Keratinocyte (primary cell): ENCODE measurements around the gene MUC6. TPM values are rescaled to one million over a fixed set of nuclear protein-coding genes. Genes with fewer than 3 reads are reported as not detected.

Experiments used
- DNase-seq: peaks from one replicate; pipeline ENCODE4 v3.0.0-alpha.2; 2011; ENCODE audit warnings: low read depth, missing footprints, low spot score
- FAIRE-seq: peaks from 2 replicates; lab custom pipeline; 2011; peaks lifted over from hg19 to GRCh38; lab: Jason Lieb, UNC
- H2AFZ ChIP-seq: 2 replicates; pipeline ENCODE4 v1.6.0; 2012; ENCODE audit warnings: low read length, control low read depth, inconsistent platforms; ENCODE audit not compliant: control insufficient read depth
- H3K27ac ChIP-seq: 2 replicates; pipeline ENCODE4 v1.5.1; 2011; ENCODE audit warnings: low read length; ENCODE audit not compliant: control insufficient read depth, insufficient read depth
- H3K27me3 ChIP-seq: 3 replicates; pipeline ENCODE4 v1.6.0; 2011; ENCODE audit warnings: low read length; ENCODE audit not compliant: control insufficient read depth, insufficient read depth; ENCODE audit errors: extremely low read depth
- H3K36me3 ChIP-seq, 2 experiments: 2 replicates in 1 of 2; 3 replicates in 1 of 2; pipeline ENCODE4 v1.5.1; 2011; ENCODE audit warnings: low read length in 2 of 2, mild to moderate bottlenecking in 1 of 2; ENCODE audit not compliant: control insufficient read depth in 2 of 2, insufficient read depth in 2 of 2; ENCODE audit errors: extremely low read depth in 1 of 2
- H3K4me1 ChIP-seq: 3 replicates; pipeline ENCODE4 v1.5.1; 2011; ENCODE audit warnings: low read length; ENCODE audit not compliant: control insufficient read depth, insufficient read depth; ENCODE audit errors: extremely low read depth
- H3K4me2 ChIP-seq: 3 replicates; pipeline ENCODE4 v1.6.0; 2011; ENCODE audit warnings: low read depth, low read length; ENCODE audit not compliant: control insufficient read depth, insufficient read depth; ENCODE audit errors: extremely low read depth
- H3K4me3 ChIP-seq, 3 experiments: fragments of 200-600 bp in 1 of 3; sonication (generic) in 1 of 3; 2 replicates in 2 of 3; 3 replicates in 1 of 3; pipeline ENCODE4 v1.5.1; 2011 to 2016; ENCODE audit warnings: low read length in 3 of 3, mild to moderate bottlenecking in 3 of 3, control low read depth in 2 of 3, inconsistent platforms in 1 of 3, low read depth in 1 of 3, mixed read lengths in 1 of 3, mixed run types in 1 of 3, moderate library complexity in 1 of 3; ENCODE audit not compliant: control insufficient read depth in 2 of 3, insufficient read depth in 2 of 3; ENCODE audit errors: extremely low read depth in 1 of 3
- H3K79me2 ChIP-seq: 2 replicates; pipeline ENCODE4 v1.6.0; 2012; ENCODE audit warnings: low read length; ENCODE audit not compliant: control insufficient read depth, insufficient read depth
- H3K9ac ChIP-seq: 3 replicates; pipeline ENCODE4 v1.6.0; 2011; ENCODE audit warnings: low read length; ENCODE audit not compliant: control insufficient read depth, insufficient read depth; ENCODE audit errors: extremely low read depth
- H3K9me1 ChIP-seq: 3 replicates; pipeline ENCODE4 v1.6.0; 2011; ENCODE audit warnings: low read length; ENCODE audit not compliant: control insufficient read depth, insufficient read depth; ENCODE audit errors: extremely low read depth
- H3K9me3 ChIP-seq: 2 replicates; pipeline ENCODE4 v1.5.1; 2012; ENCODE audit warnings: low read depth, low read length; ENCODE audit not compliant: control insufficient read depth
- H4K20me1 ChIP-seq: 3 replicates; pipeline ENCODE4 v1.6.0; 2011; ENCODE audit warnings: low read length; ENCODE audit not compliant: control insufficient read depth, insufficient read depth; ENCODE audit errors: extremely low read depth
- EZH2 ChIP-seq: IDR thresholded peaks from one replicate; pipeline ENCODE4 v1.6.1; 2012; ENCODE audit warnings: inconsistent platforms, mild to moderate bottlenecking, low read length, moderate library complexity
- dilution Hi-C: fragments of 300-500 bp; cut with MboI; formaldehyde crosslinking; loops from one replicate; pipeline ENCODE4 v1.7.0; 2020; ENCODE audit warnings: low sequenced_read_pairs; ENCODE audit not compliant: extremely low pct_ligation_motif_present
- polyA plus RNA-seq, 5 experiments: library from polyadenylated mRNA; depleted of rRNA in 3 of 5; stranded (reverse) in 3 of 5; stranded (forward) in 1 of 5; unstranded in 1 of 5; fragments of >200 nt; gene quantifications; 1 replicate in 1 of 5; 2 replicates in 3 of 5; 3 replicates in 1 of 5; pipeline versions ENCODE4 v1.2.1 to v1.2.3, GENCODE V29; 2011 to 2012; ENCODE audit warnings: missing spikeins in 2 of 5, low read depth in 1 of 5, low replicate concordance in 1 of 5
- TF ChIP-seq, protein P1 (sequence below), 3 experiments: IDR thresholded peaks in 1 of 3; conservative IDR thresholded peaks in 1 of 3; optimal IDR thresholded peaks in 1 of 3; 2 replicates in 2 of 3; 3 replicates in 1 of 3; pipeline versions ENCODE3 to v1.5.1; 2011; ENCODE audit warnings: low read length in 3 of 3, mild to moderate bottlenecking in 3 of 3, moderate library complexity in 2 of 3, control low read depth in 1 of 3, inconsistent platforms in 1 of 3; ENCODE audit not compliant: insufficient read depth in 2 of 3; ENCODE audit errors: extremely low read depth in 1 of 3

MUC6 gene
- polyA plus RNA-seq, 1 donor (not counting 4 experiments of a cell fraction or from before 2014, with no cell fraction given): not detected

DNA sequence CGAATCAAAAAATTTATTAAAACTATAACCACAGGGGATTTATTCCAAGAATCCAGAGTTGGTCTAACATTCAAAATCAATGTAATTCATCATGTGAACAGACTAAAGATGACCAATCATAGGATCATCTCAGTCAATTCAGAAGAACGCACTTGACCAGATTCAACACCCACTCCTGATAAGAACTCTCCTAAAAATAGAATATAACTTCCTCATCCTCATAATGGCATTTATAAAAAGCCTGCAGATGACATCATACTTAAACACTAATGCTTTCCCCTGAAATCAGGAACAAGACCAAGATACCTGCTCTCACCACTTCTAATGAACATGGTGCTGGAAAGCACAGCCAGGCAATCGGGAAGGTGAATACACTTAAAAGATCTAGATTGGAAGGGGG is 27.6 kb upstream of the MUC6 start:
- H3K79me2 ChIP-seq: no peaks in the 10 kb centered on the region
- no peaks in the 10 kb centered on the region for H3K27me3 ChIP-seq
- H2AFZ ChIP-seq: no peak overlapping the region
- H3K4me2 ChIP-seq: no peak overlapping the region
- dilution Hi-C loops: no loop called here
- DNase-seq (no peak), FAIRE-seq (no peak)
- no peak overlapping the region for H3K4me3 ChIP-seq
- H3K36me3 ChIP-seq: no peaks in the 10 kb centered on the region
- H3K4me1 ChIP-seq: peaks cover 7% of the 10 kb centered on the region
- peaks cover 3% of the 10 kb centered on the region for H3K9me3 ChIP-seq
- no peak overlapping the region for H3K9ac ChIP-seq
- no peaks in the 10 kb centered on the region for H4K20me1 ChIP-seq
- no peak overlapping the region for H3K27ac ChIP-seq
- TF ChIP-seq EZH2: no peak
- TF ChIP-seq, protein P1, sequence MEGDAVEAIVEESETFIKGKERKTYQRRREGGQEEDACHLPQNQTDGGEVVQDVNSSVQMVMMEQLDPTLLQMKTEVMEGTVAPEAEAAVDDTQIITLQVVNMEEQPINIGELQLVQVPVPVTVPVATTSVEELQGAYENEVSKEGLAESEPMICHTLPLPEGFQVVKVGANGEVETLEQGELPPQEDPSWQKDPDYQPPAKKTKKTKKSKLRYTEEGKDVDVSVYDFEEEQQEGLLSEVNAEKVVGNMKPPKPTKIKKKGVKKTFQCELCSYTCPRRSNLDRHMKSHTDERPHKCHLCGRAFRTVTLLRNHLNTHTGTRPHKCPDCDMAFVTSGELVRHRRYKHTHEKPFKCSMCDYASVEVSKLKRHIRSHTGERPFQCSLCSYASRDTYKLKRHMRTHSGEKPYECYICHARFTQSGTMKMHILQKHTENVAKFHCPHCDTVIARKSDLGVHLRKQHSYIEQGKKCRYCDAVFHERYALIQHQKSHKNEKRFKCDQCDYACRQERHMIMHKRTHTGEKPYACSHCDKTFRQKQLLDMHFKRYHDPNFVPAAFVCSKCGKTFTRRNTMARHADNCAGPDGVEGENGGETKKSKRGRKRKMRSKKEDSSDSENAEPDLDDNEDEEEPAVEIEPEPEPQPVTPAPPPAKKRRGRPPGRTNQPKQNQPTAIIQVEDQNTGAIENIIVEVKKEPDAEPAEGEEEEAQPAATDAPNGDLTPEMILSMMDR (optimal IDR thresholded peaks at IDR 0.05 in 1 of 3, IDR thresholded peaks at IDR 0.05 in 1 of 3, conservative IDR thresholded peaks at IDR 0.05 in 1 of 3; ENCODE audit: extremely low read depth in 1 of 3, insufficient read depth in 2 of 3, low read length in 3 of 3): no peak
- H3K9me1 ChIP-seq: no peaks in the 10 kb centered on the region

DNA sequence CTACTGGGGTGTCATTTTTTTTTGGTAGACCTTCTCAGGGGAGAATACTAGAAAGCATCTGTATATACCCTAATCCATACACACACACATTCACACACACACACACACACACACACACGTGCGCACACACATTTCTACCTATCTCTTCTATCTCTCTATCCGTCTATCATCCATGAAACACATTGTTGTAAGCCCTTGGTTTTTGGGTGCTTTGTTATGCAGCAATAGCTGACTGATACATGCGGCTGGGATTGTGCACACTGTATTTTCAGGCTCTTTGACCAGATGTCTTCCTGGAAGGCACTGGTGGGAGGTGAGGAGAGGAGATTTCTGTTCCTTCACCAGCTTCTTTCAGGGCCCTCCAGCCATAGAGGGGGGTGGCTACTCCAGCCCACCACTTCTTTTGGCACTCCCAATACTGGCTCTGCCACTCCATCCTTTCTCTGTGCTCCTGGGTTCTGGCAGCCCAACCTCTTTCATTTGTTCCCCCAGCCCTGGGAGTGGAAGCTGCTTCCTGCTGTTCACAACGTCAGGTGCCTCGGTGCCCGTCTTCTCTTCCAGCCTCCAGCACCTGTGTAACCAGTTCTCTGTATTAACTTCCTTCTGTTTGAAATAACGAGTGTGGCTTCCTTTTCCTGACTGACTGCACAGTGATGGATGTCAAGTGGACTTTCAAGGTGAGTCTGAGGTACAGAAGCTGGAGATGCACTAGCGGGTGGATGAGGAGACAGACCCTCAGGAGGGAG is 25.7 kb upstream of the MUC6 start:
- Histone ChIP-seq H4K20me1 (no peaks in the 10 kb centered on the region), H3K36me3 (no peaks in the 10 kb centered on the region), H2AFZ (no peak overlapping the region), H3K4me3 (no peak overlapping the region), H3K4me1 (peaks cover 7% of the 10 kb centered on the region), H3K27ac (no peak overlapping the region), H3K9me3 (peaks cover 3% of the 10 kb centered on the region), H3K27me3 (no peaks in the 10 kb centered on the region), H3K79me2 (no peaks in the 10 kb centered on the region), H3K9me1 (no peaks in the 10 kb centered on the region), H3K9ac (no peak overlapping the region), H3K4me2 (no peak overlapping the region)
- no peak for DNase-seq
- FAIRE-seq: no peak
- TF ChIP-seq, protein P1 (optimal IDR thresholded peaks at IDR 0.05 in 1 of 3, IDR thresholded peaks at IDR 0.05 in 1 of 3, conservative IDR thresholded peaks at IDR 0.05 in 1 of 3; ENCODE audit: extremely low read depth in 1 of 3, insufficient read depth in 2 of 3, low read length in 3 of 3): no peak
- TF ChIP-seq EZH2: no peak
- dilution Hi-C loops: no loop called here
